ENCODE measurements around the gene JPT1.

- TF ChIP-seq GATA2 (IDR thresholded peaks at IDR 0.05; ENCODE audit: low read depth, low read length) = no peak
- no peak for TF ChIP-seq GATA3 (IDR thresholded peaks at IDR 0.05; ENCODE audit: low read depth, low read length)
Observed at GRCh38 chr17:75155191-75155601, 884 bp upstream of the JPT1 start.

Data from SH-SY5Y (cell line).